ENCODE results near the gene MORF4L2. TPM values are rescaled to one million over a fixed set of nuclear protein-coding genes. Genes with fewer than 3 reads are reported as not detected.

MORF4L2 gene
- total RNA-seq, 4 donors from 2014 or later: 150 to 203 (median 193) TPM

GRCh38 chrX:103729015-103729414 lies 42.5 kb upstream of the MORF4L2 start:
- no peak for TF ChIP-seq POLR2A (IDR thresholded peaks at IDR 0.05)
- no peak for TF ChIP-seq CTCF (IDR thresholded peaks at IDR 0.05)
- H3K4me3 ChIP-seq (ENCODE audit: low read depth, poor library complexity, severe bottlenecking): no peak overlapping the region
- intact Hi-C loops (cut with DNase I; ENCODE audit: low total_unique reads): no loop called here
- DNase-seq (ENCODE audit: low spot score in 2 of 2): no peak
- WGBS, 2 donors: 69 to 83% methylated on average over 4 to 5 of the region's 5 CpGs

GRCh38 chrX:103727115-103727514 lies 40.6 kb upstream of the MORF4L2 start:
- 69 to 94% methylated on average over 3 to 4 of the region's 4 CpGs for WGBS, 2 donors
- intact Hi-C loops (cut with DNase I; ENCODE audit: low total_unique reads): no loop called here
- TF ChIP-seq CTCF (IDR thresholded peaks at IDR 0.05): no peak
- no peak for TF ChIP-seq POLR2A (IDR thresholded peaks at IDR 0.05)
- H3K4me3 ChIP-seq (ENCODE audit: low read depth, poor library complexity, severe bottlenecking): no peak overlapping the region
- DNase-seq (ENCODE audit: low spot score in 2 of 2): no peak

GRCh38 chrX:103726477-103726876 lies 40.0 kb upstream of the MORF4L2 start:
- DNase-seq (ENCODE audit: low spot score in 2 of 2): no peak
- intact Hi-C loops (cut with DNase I; ENCODE audit: low total_unique reads): no loop called here
- WGBS, 2 donors: 52 to 80% methylated on average over 1 to 5 of the region's 5 CpGs
- H3K4me3 ChIP-seq (ENCODE audit: low read depth, poor library complexity, severe bottlenecking): no peak overlapping the region
- TF ChIP-seq POLR2A (IDR thresholded peaks at IDR 0.05) (no peak), CTCF (IDR thresholded peaks at IDR 0.05) (no peak)

GRCh38 chrX:103722505-103722904 lies 36.0 kb upstream of the MORF4L2 start:
- intact Hi-C loops (cut with DNase I; ENCODE audit: low total_unique reads): no loop called here
- 52 to 58% methylated on average over 3 of the region's 3 CpGs for WGBS, 2 donors
- no peak for DNase-seq (ENCODE audit: low spot score in 2 of 2)
- no peak for TF ChIP-seq CTCF (IDR thresholded peaks at IDR 0.05)
- TF ChIP-seq POLR2A (IDR thresholded peaks at IDR 0.05): no peak
- H3K4me3 ChIP-seq (ENCODE audit: low read depth, poor library complexity, severe bottlenecking): no peak overlapping the region

GRCh38 chrX:103718120-103718519 lies 31.6 kb upstream of the MORF4L2 start:
- TF ChIP-seq POLR2A (IDR thresholded peaks at IDR 0.05) (no peak), CTCF (IDR thresholded peaks at IDR 0.05) (no peak)
- no peak for DNase-seq (ENCODE audit: low spot score in 2 of 2)
- no peak overlapping the region for H3K4me3 ChIP-seq (ENCODE audit: low read depth, poor library complexity, severe bottlenecking)
- 93% methylated on average over 4 of the region's 4 CpGs for WGBS, 2 donors
- intact Hi-C loops (cut with DNase I; ENCODE audit: low total_unique reads): loop anchor here (10.0 kb wide), 1 partner anchor 57 kb away; the partner anchor contains the start of gene PLP1

- 42 to 43% methylated on average over 2 of the region's 2 CpGs for WGBS, 2 donors
- no peak for DNase-seq (ENCODE audit: low spot score in 2 of 2)
- no peak for TF ChIP-seq CTCF (IDR thresholded peaks at IDR 0.05)
- TF ChIP-seq POLR2A (IDR thresholded peaks at IDR 0.05): no peak
- H3K4me3 ChIP-seq (ENCODE audit: low read depth, poor library complexity, severe bottlenecking): no peak overlapping the region
- intact Hi-C loops (cut with DNase I; ENCODE audit: low total_unique reads): loop anchor here (10.0 kb wide), 1 partner anchor 58 kb away; the partner anchor contains the start of gene PLP1
Measured at GRCh38 chrX:103716962-103717361, 30.5 kb upstream of the MORF4L2 start.
